ENCODE measurements around the gene SFRP2. TPM values are rescaled to one million over a fixed set of nuclear protein-coding genes. Genes with fewer than 3 reads are reported as not detected.

SFRP2 gene
- total RNA-seq, 1 donor from 2014 or later: 0.14 TPM

GRCh38 chr4:153745651-153746050, 43.2 kb downstream of the SFRP2 start:
- Histone ChIP-seq H3K4me3 (no peak overlapping the region), H3K27me3 (ENCODE audit: low read depth) (no peaks in the 10 kb centered on the region), H3K36me3 (no peaks in the 10 kb centered on the region), H3K27ac (replicated peaks) (no peak overlapping the region), H3K4me1 (no peaks in the 10 kb centered on the region), H3K9me3 (replicated peaks) (peaks cover 7% of the 10 kb centered on the region)
- no peak for TF ChIP-seq CTCF (IDR thresholded peaks at IDR 0.05; ENCODE audit: borderline replicate concordance)
- DNase-seq: no peak
- intact Hi-C loops (cut with micrococcal nuclease): no loop called here

GRCh38 chr4:153741541-153741940, 47.3 kb downstream of the SFRP2 start:
- no peak overlapping the region for H3K27ac ChIP-seq (replicated peaks)
- H3K4me3 ChIP-seq: no peak overlapping the region
- H3K4me1 ChIP-seq: no peaks in the 10 kb centered on the region
- TF ChIP-seq CTCF (IDR thresholded peaks at IDR 0.05; ENCODE audit: borderline replicate concordance): no peak
- H3K9me3 ChIP-seq (replicated peaks): peaks cover 17% of the 10 kb centered on the region
- no peaks in the 10 kb centered on the region for H3K36me3 ChIP-seq
- intact Hi-C loops (cut with micrococcal nuclease): no loop called here
- DNase-seq: no peak
- H3K27me3 ChIP-seq (ENCODE audit: low read depth): no peaks in the 10 kb centered on the region

GRCh38 chr4:153735906-153736461, 52.9 kb downstream of the SFRP2 start:
- H3K36me3 ChIP-seq: no peaks in the 10 kb centered on the region
- no peak overlapping the region for H3K4me3 ChIP-seq
- no peaks in the 10 kb centered on the region for H3K27me3 ChIP-seq (ENCODE audit: low read depth)
- peaks cover 13% of the 10 kb centered on the region for H3K9me3 ChIP-seq (replicated peaks)
- TF ChIP-seq CTCF (IDR thresholded peaks at IDR 0.05; ENCODE audit: borderline replicate concordance): no peak
- DNase-seq: no peak
- intact Hi-C loops (cut with micrococcal nuclease): no loop called here
- no peaks in the 10 kb centered on the region for H3K4me1 ChIP-seq
- no peak overlapping the region for H3K27ac ChIP-seq (replicated peaks)

- intact Hi-C loops (cut with micrococcal nuclease): no loop called here
- no peak for TF ChIP-seq CTCF (IDR thresholded peaks at IDR 0.05; ENCODE audit: borderline replicate concordance)
- H3K4me3 ChIP-seq: no peak overlapping the region
- peaks cover 7% of the 10 kb centered on the region for H3K9me3 ChIP-seq (replicated peaks)
- H3K27me3 ChIP-seq (ENCODE audit: low read depth): no peaks in the 10 kb centered on the region
- H3K4me1 ChIP-seq: no peaks in the 10 kb centered on the region
- no peak overlapping the region for H3K27ac ChIP-seq (replicated peaks)
- H3K36me3 ChIP-seq: no peaks in the 10 kb centered on the region
- no peak for DNase-seq
Observed at GRCh38 chr4:153733751-153734448, 55.0 kb downstream of the SFRP2 start.

GRCh38 chr4:153731239-153731638, 57.6 kb downstream of the SFRP2 start:
- no peak for TF ChIP-seq CTCF (IDR thresholded peaks at IDR 0.05; ENCODE audit: borderline replicate concordance)
- Histone ChIP-seq H3K27me3 (ENCODE audit: low read depth) (no peaks in the 10 kb centered on the region), H3K9me3 (replicated peaks) (no peaks in the 10 kb centered on the region), H3K4me3 (no peak overlapping the region), H3K36me3 (no peaks in the 10 kb centered on the region), H3K4me1 (no peaks in the 10 kb centered on the region), H3K27ac (replicated peaks) (no peak overlapping the region)
- DNase-seq: no peak
- intact Hi-C loops (cut with micrococcal nuclease): no loop called here

Other genes with a start within 250 kb of the SFRP2 start
- 2.8 TPM for gene TLR2, start 104.8 kb downstream of the SFRP2 start, total RNA-seq
- gene RNF175, start 29.1 kb downstream of the SFRP2 start, total RNA-seq: 0.71 TPM